H1 (cell line): ENCODE data around the gene SHMT2. TPM values are rescaled to one million over a fixed set of nuclear protein-coding genes. Genes with fewer than 3 reads are reported as not detected.

Experiments used
- ASH2L ChIP-seq: fragments of 200-600, 300-600 bp; sonication (generic); IDR thresholded peaks from one replicate; pipeline ENCODE4 v1.7.1; 2017; ENCODE audit warnings: low read length
- BACH1 ChIP-seq: IDR thresholded peaks from 2 replicates; pipeline ENCODE4 v1.6.1; 2012; ENCODE audit warnings: low read length, improper control_type of control experiment
- BRCA1 ChIP-seq: IDR thresholded peaks from 2 replicates; pipeline ENCODE4 v1.6.1; 2012; ENCODE audit warnings: low read depth, low read length, improper control_type of control experiment
- CHD2 ChIP-seq: IDR thresholded peaks from 2 replicates; pipeline ENCODE4 v1.6.1; 2012; ENCODE audit warnings: low read length, improper control_type of control experiment
- CHD7 ChIP-seq: fragments of 300-600 bp; sonication (generic); IDR thresholded peaks from 2 replicates; pipeline ENCODE4 v1.7.1; 2012; ENCODE audit warnings: low read length, moderate library complexity, mild to moderate bottlenecking, inconsistent platforms; ENCODE audit not compliant: insufficient replicate concordance
- CREB1 ChIP-seq: IDR thresholded peaks from 2 replicates; pipeline ENCODE4 v1.6.1; 2012; ENCODE audit warnings: inconsistent platforms
- EZH2 ChIP-seq: fragments of 200-600 bp; sonication (generic); IDR thresholded peaks from 2 replicates; pipeline ENCODE4 v1.7.1; 2012; ENCODE audit warnings: low read depth, mild to moderate bottlenecking, moderate library complexity, low read length, inconsistent platforms; ENCODE audit not compliant: severe bottlenecking
- RFX5 ChIP-seq: IDR thresholded peaks from 2 replicates; pipeline ENCODE4 v1.6.1; 2011; ENCODE audit warnings: low read depth, low read length, improper control_type of control experiment, borderline replicate concordance
- RXRA ChIP-seq: IDR thresholded peaks from 2 replicates; pipeline ENCODE4 v1.6.1; 2011; ENCODE audit warnings: low read depth, mild to moderate bottlenecking, low read length, moderate library complexity; ENCODE audit not compliant: insufficient read depth
- SUZ12 ChIP-seq: fragments of 200-600 bp; sonication (generic); IDR thresholded peaks from 2 replicates; pipeline ENCODE4 v1.6.1; 2012; ENCODE audit warnings: mild to moderate bottlenecking, inconsistent platforms, low read length, moderate library complexity, mixed read lengths
- TBP ChIP-seq: IDR thresholded peaks from 2 replicates; pipeline ENCODE4 v1.6.1; 2011; ENCODE audit warnings: low read depth, low read length, improper control_type of control experiment
- polyA plus RNA-seq, 7 experiments: library from polyadenylated mRNA; depleted of rRNA in 3 of 7; stranded (reverse) in 5 of 7; unstranded in 2 of 7; fragments of >200 nt in 5 of 7; fragments of 200-250 nt in 2 of 7; gene quantifications; 1 replicate in 5 of 7; 2 replicates in 1 of 7; 4 replicates in 1 of 7; pipeline versions ENCODE4 v1.2.1 to v1.2.3, GENCODE V29; 2011 to 2013; ENCODE audit warnings: missing spikeins in 2 of 7, mixed read lengths in 2 of 7
- total RNA-seq: library from RNA; stranded (reverse); fragmentation: NEBNext Ultra II Directional; extraction: Animal tissue kit (Norgen Biotek cat#: 25700); gene quantifications from 2 replicates; pipeline ENCODE4 v1.2.1, GENCODE V29; 2021
- TF ChIP-seq, protein P1 (sequence below): IDR thresholded peaks from 2 replicates; pipeline ENCODE4 v1.6.1; 2012; ENCODE audit warnings: inconsistent platforms

The SHMT2 gene
- total and polyA plus RNA-seq, 2 of the 8 experiments (the other 6 are each of a cell fraction or from before 2014, with no cell fraction given) = 274 to 520 TPM

GRCh38 chr12:57239587-57240065 is 10.1 kb downstream of the SHMT2 start (continued):
- TF ChIP-seq CHD7 (no peak), BACH1 (no peak), ASH2L (no peak), BRCA1 (no peak), CHD2 (no peak), EZH2 (no peak), RXRA (no peak), TBP (no peak), SUZ12 (peak; percentile 26; the same call in 1 of the 2 replicates), CREB1 (no peak), RFX5 (no peak)
- TF ChIP-seq, protein P1, sequence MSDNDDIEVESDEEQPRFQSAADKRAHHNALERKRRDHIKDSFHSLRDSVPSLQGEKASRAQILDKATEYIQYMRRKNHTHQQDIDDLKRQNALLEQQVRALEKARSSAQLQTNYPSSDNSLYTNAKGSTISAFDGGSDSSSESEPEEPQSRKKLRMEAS = 0 out of 2 replicates have a peak, but pooled peaks have one; percentile 17
